KBM-7 (cell line): ENCODE results near the gene TMEM80.
A peak's percentile ranks its signal among the peaks of the same experiment; 100 is the strongest.
"Not testable (repeated sequence)": the region's sequence is repeated elsewhere in the genome, so short reads cannot be mapped to it uniquely, and the experiment has no call there.

Experiments
- DNase-seq: peaks from one replicate; pipeline ENCODE4 v3.0.0-alpha.2; 2015
- in situ Hi-C: fragments of 300-500 bp; cut with MboI; formaldehyde crosslinking; loops from 2 replicates; pipeline ENCODE4 v1.14.3; 2020; ENCODE audit warnings: low sequenced_read_pairs, low pct_unique_long_range_greater_than_20kb, mixed read lengths

TMEM80 gene

DNA sequence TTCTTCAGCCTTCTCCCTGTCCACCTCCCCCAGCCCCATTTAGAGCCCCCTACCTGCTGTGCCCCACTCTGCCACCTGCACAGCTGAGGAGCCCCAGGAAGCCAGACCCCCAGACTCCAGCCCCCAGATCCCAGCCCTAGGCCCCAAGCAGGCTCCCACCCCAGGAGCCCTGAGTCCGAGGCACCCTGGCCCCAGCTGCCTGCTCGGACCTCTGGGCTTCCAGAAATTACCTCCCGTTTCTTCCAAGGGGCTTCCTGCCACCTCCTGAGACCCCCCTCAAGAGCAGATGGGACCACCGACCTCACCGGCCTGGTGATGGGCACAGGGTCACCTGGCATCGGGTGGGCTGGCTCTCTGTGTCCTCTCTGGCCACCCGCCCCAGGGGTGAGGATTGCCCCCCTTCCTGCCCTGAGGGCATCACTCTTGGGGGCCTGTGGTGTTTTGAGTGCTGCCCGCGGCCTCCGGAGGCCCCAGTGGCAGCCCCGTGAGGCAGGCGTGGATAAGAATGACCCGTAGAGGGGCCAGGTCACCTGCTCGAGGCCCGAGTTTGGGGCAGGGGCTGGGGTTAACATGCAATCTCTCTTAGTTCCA is 33.4 kb downstream of the TMEM80 start:
- in situ Hi-C loops: no loop called here

DNA sequence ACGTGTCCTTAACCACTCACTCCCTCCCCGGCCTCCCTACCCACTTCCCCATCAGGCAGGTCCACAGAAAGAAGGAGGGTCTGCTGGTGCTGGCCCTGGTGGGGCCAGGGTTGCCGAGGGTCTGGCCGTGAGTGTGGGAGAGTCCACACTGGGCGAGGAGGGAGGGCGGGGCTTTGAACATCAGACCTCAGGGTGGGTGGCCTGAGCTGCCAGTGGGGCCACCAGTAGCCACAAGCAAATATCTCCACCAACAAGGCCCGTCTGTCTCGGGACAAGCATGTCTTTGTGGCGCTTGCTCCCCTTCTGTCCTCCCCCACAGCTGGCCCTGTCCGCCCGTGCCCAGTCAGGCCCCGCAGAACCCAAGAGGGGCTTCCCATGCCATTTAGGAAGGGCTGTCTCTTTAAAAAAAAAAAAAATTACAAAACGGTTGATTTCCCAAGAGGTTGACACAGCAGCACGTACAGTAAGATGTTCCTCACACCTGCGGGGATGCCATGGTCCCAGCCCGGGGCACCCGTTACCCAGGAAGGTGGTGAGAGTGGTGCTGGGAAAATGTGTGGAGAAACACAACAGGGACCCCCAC is 34.0 kb downstream of the TMEM80 start:
- in situ Hi-C loops: no loop called here
- DNase-seq: no peak

More for the DNA sequence above, 33.4 kb downstream of the TMEM80 start:
- no peak for DNase-seq

DNA sequence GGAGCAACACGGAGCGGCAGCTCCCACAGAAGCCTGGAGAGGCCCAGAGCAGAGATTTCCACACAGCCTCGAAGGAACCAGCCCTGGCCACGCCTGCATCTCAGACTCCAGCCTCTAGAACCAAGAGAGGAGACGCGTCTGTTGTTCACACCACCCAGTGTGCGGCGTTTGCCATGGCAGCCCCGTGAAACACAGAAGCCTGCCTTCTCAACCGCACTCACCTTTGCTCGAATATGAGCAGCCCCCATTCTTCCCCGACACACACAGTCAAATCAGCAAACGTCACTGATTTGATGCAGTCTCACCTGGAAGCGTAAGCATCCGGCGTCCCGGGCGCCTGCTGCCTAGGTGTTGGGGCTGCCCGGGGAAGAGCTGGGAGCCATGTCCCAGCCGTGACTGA is 37.5 kb downstream of the TMEM80 start:
- no peak for DNase-seq
- in situ Hi-C loops: no loop called here

- in situ Hi-C loops, DNase-seq: not testable (repeated sequence)
Measured at GRCh38 chr11:734541-734940, 38.9 kb downstream of the TMEM80 start.

DNA sequence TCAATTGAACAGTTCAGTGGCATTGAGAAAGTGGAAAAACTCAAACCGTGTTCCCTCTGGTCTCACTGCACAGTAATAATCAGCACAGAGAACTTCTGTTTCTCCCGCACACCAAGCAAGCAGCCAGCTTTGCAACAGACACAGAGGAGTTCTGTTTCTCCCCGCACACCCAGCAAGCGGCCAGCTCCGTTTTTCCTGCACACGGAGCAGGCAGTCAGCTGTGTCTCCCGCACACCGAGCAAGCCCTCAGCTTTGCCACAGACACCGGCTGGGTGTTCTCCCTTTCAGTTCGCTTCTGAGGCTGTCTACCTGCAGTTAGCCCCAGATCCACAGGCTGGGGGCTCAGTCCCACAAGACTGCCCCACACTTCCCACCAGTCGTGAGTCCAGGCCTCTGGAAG is 41.8 kb downstream of the TMEM80 start:
- in situ Hi-C loops: no loop called here
- DNase-seq: peak; percentile 34

DNA sequence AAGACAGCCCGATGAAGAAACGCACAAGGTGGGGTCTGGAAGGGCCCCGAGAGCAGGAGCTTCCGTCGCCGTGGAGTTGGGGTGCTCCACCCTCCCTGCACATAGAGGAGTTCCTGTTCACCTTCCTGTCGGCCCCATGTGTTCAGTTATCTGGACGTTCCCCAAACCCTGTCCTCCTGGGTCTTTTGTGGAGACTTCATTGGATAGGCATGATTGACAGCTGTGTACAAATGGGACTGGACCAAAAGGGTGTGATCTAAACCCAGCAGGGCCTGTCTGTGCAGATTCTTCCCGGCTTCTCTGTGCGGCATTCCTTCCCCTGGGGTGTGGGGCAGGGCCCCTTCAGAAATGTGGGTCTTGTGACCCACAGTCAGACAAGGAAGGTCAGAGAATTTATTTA is 42.3 kb downstream of the TMEM80 start:
- DNase-seq, in situ Hi-C loops: not testable (repeated sequence)

GRCh38 chr11:742156-742546 is 46.5 kb downstream of the TMEM80 start:
- no peak for DNase-seq
- in situ Hi-C loops: no loop called here

- no peak for DNase-seq
- in situ Hi-C loops: no loop called here
Measured at GRCh38 chr11:742571-743201, 47.1 kb downstream of the TMEM80 start.

GRCh38 chr11:745428-745827 is 49.8 kb downstream of the TMEM80 start:
- no peak for DNase-seq
- in situ Hi-C loops: no loop called here

DNA sequence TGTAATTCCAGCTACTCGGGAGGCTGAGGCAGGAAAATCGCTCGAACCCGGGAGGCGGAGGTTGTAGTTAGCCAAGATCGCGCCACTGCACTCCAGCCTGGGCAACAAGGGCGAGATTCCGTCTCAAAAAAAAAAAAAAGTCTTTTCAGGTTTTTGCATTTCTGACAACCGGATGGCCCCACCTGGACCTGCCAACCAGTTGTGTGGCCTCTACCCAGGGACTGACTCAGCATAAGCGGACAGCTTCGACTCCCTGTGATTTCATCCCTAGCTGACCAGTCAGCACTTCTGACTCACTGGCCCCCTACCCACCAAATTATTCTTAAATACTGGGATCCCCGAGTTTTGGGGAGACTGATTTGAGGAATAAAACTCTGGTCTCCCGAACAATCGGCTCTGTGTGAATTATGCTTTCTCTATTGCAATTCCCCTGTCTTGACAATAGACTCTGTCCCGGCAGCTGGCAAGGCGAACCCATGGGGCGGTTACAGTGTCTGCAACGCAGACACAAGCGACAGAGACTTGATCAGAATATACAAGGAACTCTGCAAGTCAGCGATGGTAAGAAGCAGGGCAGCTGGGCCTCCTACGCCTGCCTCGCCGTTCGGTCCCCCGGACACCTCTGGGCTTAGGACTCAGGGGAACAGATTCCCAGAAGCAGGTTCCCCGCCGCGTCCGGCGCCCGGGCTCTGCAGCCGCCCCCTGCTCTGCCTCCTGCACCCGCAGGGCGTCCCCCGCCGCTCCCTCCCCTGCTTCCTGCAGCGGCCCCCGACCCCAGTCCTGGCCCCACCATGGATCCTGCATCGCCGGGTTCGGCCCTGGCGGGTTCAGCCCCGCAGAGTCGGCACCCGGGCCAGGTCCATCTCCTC is 50.9 kb downstream of the TMEM80 start:
- in situ Hi-C loops: no loop called here
- DNase-seq: peak; percentile 53

DNA sequence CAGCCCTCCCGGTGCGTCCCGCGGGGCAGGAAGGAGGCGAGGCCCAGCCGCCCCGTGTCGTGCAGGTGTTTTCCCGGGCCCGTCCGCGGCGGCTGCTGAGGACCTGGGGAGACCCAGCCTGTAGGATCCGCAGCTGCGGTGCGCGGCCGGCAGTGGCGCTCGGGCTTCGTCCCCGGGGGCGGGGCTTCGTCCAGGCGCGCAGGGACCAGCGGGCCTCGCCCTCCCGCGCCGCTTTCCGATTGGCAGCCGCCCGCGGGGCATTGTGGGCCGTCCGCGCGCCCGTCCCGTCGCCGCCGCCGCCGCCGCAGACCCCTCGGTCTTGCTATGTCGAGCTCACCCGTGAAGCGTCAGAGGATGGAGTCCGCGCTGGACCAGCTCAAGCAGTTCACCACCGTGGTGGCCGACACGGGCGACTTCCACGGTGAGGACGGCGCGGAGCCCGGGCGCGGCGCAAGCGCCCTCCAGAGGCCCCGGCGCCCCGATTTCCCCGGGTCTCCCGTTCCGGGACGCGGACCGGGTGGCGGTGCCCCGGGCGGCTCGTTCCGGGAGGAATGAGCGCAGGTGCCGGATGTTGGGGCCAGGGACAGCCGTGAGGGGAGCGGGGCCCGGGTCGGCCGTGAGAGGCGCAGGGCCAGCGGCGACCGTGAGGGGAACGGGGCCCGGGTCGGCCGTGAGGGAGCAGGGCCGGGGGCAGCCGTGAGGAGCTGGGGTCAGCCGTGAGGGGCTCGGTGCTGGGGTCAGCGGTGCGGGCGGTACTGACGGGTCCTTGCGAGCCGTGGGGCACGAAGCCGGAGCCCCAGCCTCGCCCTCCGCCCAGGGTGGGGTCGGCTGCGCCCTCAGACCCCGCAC is 51.8 kb downstream of the TMEM80 start, which contains the start of gene TALDO1:
Gene TALDO1, plus strand, starts transcription at position 307 of the 849 bp plus-strand sequence. Its CDS starts 18 bp downstream, at position 325.
- peak; percentile 91 for DNase-seq
- in situ Hi-C loops: no loop called here

- DNase-seq: peak; percentile 30
- in situ Hi-C loops: no loop called here
Measured at GRCh38 chr11:748007-748359, 52.4 kb downstream of the TMEM80 start.

GRCh38 chr11:749731-750130 is 54.1 kb downstream of the TMEM80 start:
- in situ Hi-C loops: loop anchor here (10.0 kb wide), 1 partner anchor 55 kb away; the partner anchor contains the start of genes DEAF1 and TMEM80

More at GRCh38 chr11:749731-750130, 54.1 kb downstream of the TMEM80 start:
- no peak for DNase-seq
